ENCODE data around the gene CDHR1.

DNA sequence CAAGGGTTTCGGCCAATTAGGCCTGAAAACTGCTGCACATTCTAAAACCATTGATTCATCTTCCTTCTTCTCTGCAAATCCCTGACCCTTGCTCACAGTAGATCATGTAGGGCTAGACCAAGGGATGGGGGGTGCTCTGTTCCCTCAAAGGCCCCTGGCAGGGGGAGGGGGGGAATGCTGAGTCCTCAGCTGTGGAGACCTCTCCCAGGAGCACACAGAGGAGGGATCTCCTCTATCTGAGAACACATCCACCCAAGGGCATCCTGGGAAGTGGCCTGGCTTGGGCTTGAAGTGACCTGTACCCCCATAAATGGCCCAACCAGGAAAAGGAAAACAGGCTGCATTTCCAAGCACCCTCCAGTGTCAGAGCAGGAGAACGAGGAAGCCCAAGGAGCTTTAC is 1.0 kb upstream of the CDHR1 start:
- TF ChIP-seq, protein P1, sequence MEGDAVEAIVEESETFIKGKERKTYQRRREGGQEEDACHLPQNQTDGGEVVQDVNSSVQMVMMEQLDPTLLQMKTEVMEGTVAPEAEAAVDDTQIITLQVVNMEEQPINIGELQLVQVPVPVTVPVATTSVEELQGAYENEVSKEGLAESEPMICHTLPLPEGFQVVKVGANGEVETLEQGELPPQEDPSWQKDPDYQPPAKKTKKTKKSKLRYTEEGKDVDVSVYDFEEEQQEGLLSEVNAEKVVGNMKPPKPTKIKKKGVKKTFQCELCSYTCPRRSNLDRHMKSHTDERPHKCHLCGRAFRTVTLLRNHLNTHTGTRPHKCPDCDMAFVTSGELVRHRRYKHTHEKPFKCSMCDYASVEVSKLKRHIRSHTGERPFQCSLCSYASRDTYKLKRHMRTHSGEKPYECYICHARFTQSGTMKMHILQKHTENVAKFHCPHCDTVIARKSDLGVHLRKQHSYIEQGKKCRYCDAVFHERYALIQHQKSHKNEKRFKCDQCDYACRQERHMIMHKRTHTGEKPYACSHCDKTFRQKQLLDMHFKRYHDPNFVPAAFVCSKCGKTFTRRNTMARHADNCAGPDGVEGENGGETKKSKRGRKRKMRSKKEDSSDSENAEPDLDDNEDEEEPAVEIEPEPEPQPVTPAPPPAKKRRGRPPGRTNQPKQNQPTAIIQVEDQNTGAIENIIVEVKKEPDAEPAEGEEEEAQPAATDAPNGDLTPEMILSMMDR (IDR thresholded peaks at IDR 0.05; ENCODE audit: low read depth, low read length): no peak
- no peak for TF ChIP-seq EZH2phosphoT487 (IDR thresholded peaks at IDR 0.05; ENCODE audit: low read depth)

Data from OCI-LY3 (cell line).